ENCODE measurements around the gene SIVA1.

GRCh38 chr14:104796687-104797081 is 43.7 kb downstream of the SIVA1 start:
- TF ChIP-seq CTCF (IDR thresholded peaks at IDR 0.05) (no peak), EZH2 (IDR thresholded peaks at IDR 0.05; ENCODE audit: borderline replicate concordance, insufficient read depth, low read depth, low read length, poor library complexity, severe bottlenecking) (no peak)
